PC-9 (cell line): ENCODE measurements around the gene UBE2U. TPM values are rescaled to one million over a fixed set of nuclear protein-coding genes. Genes with fewer than 3 reads are reported as not detected.

Source experiments
- BruUV-seq: library from RNA; stranded (reverse); fragments of 400-500 nt; replicated peaks from 2 replicates; lab custom pipeline; 2021; lab: Mats Ljungman, UMichigan
- CTCF ChIA-PET: fragments of 300-600 bp; sonication (Branson Sonifier 250); formaldehyde crosslinking; loops from one replicate; lab custom pipeline; 2022; ENCODE audit warnings: antibody characterized with exemption; lab: Charles Lee
- POLR2A ChIA-PET: fragments of 300-600 bp; sonication (Branson Sonifier 250); formaldehyde crosslinking; loops from one replicate; lab custom pipeline; 2022; ENCODE audit warnings: antibody characterized with exemption; ENCODE audit not compliant: unreplicated experiment; lab: Charles Lee
- DNase-seq, 2 experiments: peaks; one replicate each; pipeline versions ENCODE4 v3.0.0 to v3.0.0-alpha.2; 2015 to 2022; ENCODE audit warnings: mixed read lengths in 1 of 2
- H2AFZ ChIP-seq: fragments of 200-600 bp; sonication (generic); 2 replicates; pipeline ENCODE4 v1.8.1; 2017; ENCODE audit warnings: antibody characterized with exemption
- H3F3A ChIP-seq: fragments of 200-600 bp; sonication (generic); 2 replicates; pipeline ENCODE4 v1.8.1; 2017; ENCODE audit warnings: antibody characterized with exemption, mild to moderate bottlenecking, low read depth; ENCODE audit not compliant: insufficient read depth
- H3K27ac ChIP-seq: fragments of 200-600 bp; sonication (generic); 2 replicates; pipeline ENCODE4 v1.6.1; 2016; ENCODE audit warnings: mixed run types
- H3K27me3 ChIP-seq: fragments of 200-600 bp; sonication (generic); 2 replicates; pipeline ENCODE4 v1.6.1; 2016; ENCODE audit warnings: low read depth, mixed run types; ENCODE audit not compliant: insufficient read depth
- H3K36me3 ChIP-seq: fragments of 200-600 bp; sonication (generic); 2 replicates; pipeline ENCODE4 v1.6.1; 2016; ENCODE audit warnings: low read depth, mixed run types
- H3K4me1 ChIP-seq: fragments of 200-600 bp; sonication (generic); replicated peaks from 2 replicates; pipeline ENCODE4 v1.6.1; 2016; ENCODE audit warnings: mixed run types; ENCODE audit not compliant: insufficient read depth
- H3K4me2 ChIP-seq: fragments of 200-600 bp; sonication (generic); 2 replicates; pipeline ENCODE4 v1.6.1; 2017; ENCODE audit warnings: mixed run types
- H3K4me3 ChIP-seq: fragments of 200-600 bp; sonication (generic); 2 replicates; pipeline ENCODE4 v1.6.1; 2016; ENCODE audit warnings: mixed run types
- H3K79me2 ChIP-seq: fragments of 200-600 bp; sonication (generic); 2 replicates; pipeline ENCODE4 v1.6.1; 2017; ENCODE audit warnings: low read depth, mixed run types
- H3K9me2 ChIP-seq: fragments of 200-600 bp; sonication (generic); 2 replicates; pipeline ENCODE4 v1.8.1; 2017; ENCODE audit warnings: mild to moderate bottlenecking; ENCODE audit not compliant: insufficient read depth
- H3K9me3 ChIP-seq: fragments of 200-600 bp; sonication (generic); 2 replicates; pipeline ENCODE4 v1.8.1; 2016; ENCODE audit warnings: low read depth; ENCODE audit not compliant: insufficient read depth
- H4K20me1 ChIP-seq: fragments of 200-600 bp; sonication (generic); 2 replicates; pipeline ENCODE4 v1.8.1; 2017; ENCODE audit not compliant: insufficient read depth
- EZH2 ChIP-seq: fragments of 200-600 bp; sonication (generic); IDR thresholded peaks from 2 replicates; pipeline ENCODE4 v1.8.0; 2017; ENCODE audit warnings: antibody characterized with exemption, low read depth
- intact Hi-C: fragments of 100-400 bp; cut with micrococcal nuclease; formaldehyde crosslinking; loops from one replicate; pipeline ENCODE4 v1.10.0; 2022; ENCODE audit not compliant: unreplicated experiment
- total RNA-seq: library from RNA; stranded (reverse); gene quantifications from 2 replicates; pipeline ENCODE4 v1.2.3, GENCODE V29; 2021
- TF ChIP-seq, protein P1 (sequence below): fragments of 200-600 bp; sonication (generic); conservative IDR thresholded peaks from 2 replicates; pipeline ENCODE4 v1.6.1; 2017; ENCODE audit warnings: mixed run types, antibody characterized with exemption, mild to moderate bottlenecking, moderate library complexity

The UBE2U gene
- total RNA-seq, 1 experiment from 2014 or later = not detected

DNA sequence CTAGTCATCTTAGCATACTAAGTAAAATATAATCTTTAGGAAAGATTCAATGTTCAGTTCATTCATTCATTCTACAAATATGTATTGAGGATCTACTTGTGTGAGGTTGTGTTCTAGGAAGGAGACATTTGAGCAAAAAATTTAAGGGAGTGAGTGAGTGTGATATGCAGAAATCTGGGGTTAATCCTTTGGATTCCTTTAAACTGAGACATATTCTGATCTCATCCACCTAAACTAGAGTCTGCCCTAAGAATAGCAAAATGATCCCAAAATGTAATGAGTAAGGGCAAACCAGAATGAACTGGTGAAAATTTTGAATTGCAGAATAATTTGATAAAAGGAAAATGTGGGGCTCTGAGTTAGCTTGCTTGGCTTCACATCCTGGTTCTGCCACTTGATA, 8.6 kb downstream of the UBE2U start:
- Histone ChIP-seq H3F3A (no peaks in the 10 kb centered on the region), H3K27me3 (no peaks in the 10 kb centered on the region), H3K36me3 (no peaks in the 10 kb centered on the region), H3K9me2 (no peaks in the 10 kb centered on the region), H3K4me2 (no peak overlapping the region), H3K4me3 (no peak overlapping the region), H3K9me3 (peaks cover 3% of the 10 kb centered on the region; the same call in 1 of the 2 replicates), H3K4me1 (0 out of 2 replicates have a peak, but pooled peaks cover 4% of the 10 kb centered on the region), H4K20me1 (no peaks in the 10 kb centered on the region; the same call in 1 of the 2 replicates), H2AFZ (no peak overlapping the region), H3K27ac (no peak overlapping the region), H3K79me2 (no peaks in the 10 kb centered on the region)
- ChIA-PET CTCF (no interaction called here), POLR2A (no interaction called here)
- TF ChIP-seq, protein P1, sequence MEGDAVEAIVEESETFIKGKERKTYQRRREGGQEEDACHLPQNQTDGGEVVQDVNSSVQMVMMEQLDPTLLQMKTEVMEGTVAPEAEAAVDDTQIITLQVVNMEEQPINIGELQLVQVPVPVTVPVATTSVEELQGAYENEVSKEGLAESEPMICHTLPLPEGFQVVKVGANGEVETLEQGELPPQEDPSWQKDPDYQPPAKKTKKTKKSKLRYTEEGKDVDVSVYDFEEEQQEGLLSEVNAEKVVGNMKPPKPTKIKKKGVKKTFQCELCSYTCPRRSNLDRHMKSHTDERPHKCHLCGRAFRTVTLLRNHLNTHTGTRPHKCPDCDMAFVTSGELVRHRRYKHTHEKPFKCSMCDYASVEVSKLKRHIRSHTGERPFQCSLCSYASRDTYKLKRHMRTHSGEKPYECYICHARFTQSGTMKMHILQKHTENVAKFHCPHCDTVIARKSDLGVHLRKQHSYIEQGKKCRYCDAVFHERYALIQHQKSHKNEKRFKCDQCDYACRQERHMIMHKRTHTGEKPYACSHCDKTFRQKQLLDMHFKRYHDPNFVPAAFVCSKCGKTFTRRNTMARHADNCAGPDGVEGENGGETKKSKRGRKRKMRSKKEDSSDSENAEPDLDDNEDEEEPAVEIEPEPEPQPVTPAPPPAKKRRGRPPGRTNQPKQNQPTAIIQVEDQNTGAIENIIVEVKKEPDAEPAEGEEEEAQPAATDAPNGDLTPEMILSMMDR = no peak
- TF ChIP-seq EZH2 = no peak
- no TSS peak for BruUV-seq
- no peak for DNase-seq
- intact Hi-C loops = no loop called here

DNA sequence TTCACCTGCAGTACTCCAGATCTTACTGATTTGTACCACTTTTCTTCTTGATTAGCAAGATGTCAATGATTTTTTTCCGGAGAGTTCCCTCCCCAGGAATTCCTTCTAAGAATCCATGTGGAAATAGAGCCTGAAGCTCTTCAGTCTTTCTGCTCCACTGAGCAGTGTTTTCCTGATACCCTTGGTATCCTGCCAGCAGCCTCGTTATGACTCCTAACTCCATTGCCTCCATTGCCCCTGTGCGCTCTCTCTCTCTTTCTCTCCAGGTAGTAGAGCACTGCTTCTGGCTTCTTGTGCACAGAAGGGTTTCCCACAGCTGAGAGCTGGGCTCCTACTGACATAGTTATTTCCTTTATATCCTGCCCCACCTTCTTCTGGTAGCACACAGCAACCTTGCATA, 12.2 kb downstream of the UBE2U start:
- BruUV-seq = no TSS peak
- H3K9me2 ChIP-seq = no peaks in the 10 kb centered on the region
- H3K4me2 ChIP-seq = no peak overlapping the region
- H3K4me3 ChIP-seq = no peak overlapping the region
- TF ChIP-seq EZH2 = no peak
- TF ChIP-seq, protein P1 = no peak
- 0 out of 2 replicates have a peak, but pooled peaks cover 4% of the 10 kb centered on the region for H3K4me1 ChIP-seq
- CTCF ChIA-PET = interaction anchor here (1.1 kb wide), 1 partner anchor 524 kb away, joined by 4 read pairs; no protein-coding TSS in a partner anchor
- no peaks in the 10 kb centered on the region for H3F3A ChIP-seq
- H3K36me3 ChIP-seq = no peaks in the 10 kb centered on the region
- intact Hi-C loops = no loop called here
- peaks cover 6% of the 10 kb centered on the region; the same call in 1 of the 2 replicates for H3K9me3 ChIP-seq
- no peak overlapping the region for H3K27ac ChIP-seq
- no peaks in the 10 kb centered on the region for H3K79me2 ChIP-seq
- POLR2A ChIA-PET = no interaction called here
- no peak for DNase-seq
- no peak overlapping the region for H2AFZ ChIP-seq
- H3K27me3 ChIP-seq = no peaks in the 10 kb centered on the region
- H4K20me1 ChIP-seq = no peaks in the 10 kb centered on the region

DNA sequence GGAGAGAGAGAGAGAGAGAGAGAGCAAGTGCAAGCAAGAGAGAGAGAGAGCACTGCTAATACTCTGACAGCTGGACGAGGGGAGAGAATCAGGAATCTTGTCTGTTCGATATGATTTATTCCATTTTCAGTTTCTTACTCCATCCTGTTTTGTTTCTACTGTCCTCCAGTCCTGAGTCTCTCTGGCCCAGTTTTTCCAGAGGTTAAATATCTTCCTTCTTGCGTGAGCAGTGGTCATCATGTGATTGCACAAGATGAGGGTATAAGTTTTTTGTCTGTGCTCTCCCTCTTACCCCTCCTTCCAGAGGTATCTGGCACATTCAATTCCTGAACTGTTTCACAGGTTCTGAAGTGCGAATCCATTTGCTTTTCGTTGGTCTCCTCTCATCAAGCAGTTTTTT, 16.8 kb downstream of the UBE2U start:
- H3K27ac ChIP-seq = no peak overlapping the region
- DNase-seq = no peak
- H3K9me3 ChIP-seq = peaks cover 6% of the 10 kb centered on the region; the same call in 1 of the 2 replicates
- no peak overlapping the region for H2AFZ ChIP-seq
- BruUV-seq = no TSS peak
- H3K4me2 ChIP-seq = no peak overlapping the region
- H3K4me3 ChIP-seq = no peak overlapping the region
- H3K4me1 ChIP-seq = peaks cover 14% of the 10 kb centered on the region
- no peak for TF ChIP-seq EZH2
- TF ChIP-seq, protein P1 = no peak
- H3K79me2 ChIP-seq = no peaks in the 10 kb centered on the region
- no peaks in the 10 kb centered on the region for H3K36me3 ChIP-seq
- no peaks in the 10 kb centered on the region for H3K9me2 ChIP-seq
- no peaks in the 10 kb centered on the region for H3K27me3 ChIP-seq
- intact Hi-C loops = loop anchor here (5.0 kb wide), 2 partner anchors 298 to 373 kb away; no protein-coding TSS in a partner anchor
- CTCF ChIA-PET = no interaction called here
- POLR2A ChIA-PET = no interaction called here
- peaks cover 10% of the 10 kb centered on the region for H3F3A ChIP-seq
- no peaks in the 10 kb centered on the region for H4K20me1 ChIP-seq
